ENCODE measurements around the gene NCBP3. TPM values are rescaled to one million over a fixed set of nuclear protein-coding genes. Genes with fewer than 3 reads are reported as not detected.

NCBP3 gene
- total RNA-seq: 24.5 TPM

- DNase-seq: peak; percentile 91
Measured at GRCh38 chr17:3845621-3846436, at the start of gene NCBP3. Gene NCBP3 (minus strand): TSS chr17:3846246. CDS start chr17:3846223, 23 bp downstream.

- DNase-seq: no peak
Measured at GRCh38 chr17:3895354-3895753, 49.3 kb upstream of the NCBP3 start.

GRCh38 chr17:3894911-3895343, 48.9 kb upstream of the NCBP3 start:
- DNase-seq: no peak

- no peak for DNase-seq
Measured at GRCh38 chr17:3894188-3894587, 48.1 kb upstream of the NCBP3 start.

- no peak for DNase-seq
Measured at GRCh38 chr17:3893720-3894116, 47.7 kb upstream of the NCBP3 start.

- DNase-seq: peak; percentile 79
Measured at GRCh38 chr17:3893003-3893719, 47.1 kb upstream of the NCBP3 start, which contains the start of gene CAMKK1. Gene CAMKK1 (minus strand): TSS chr17:3893053. CDS start chr17:3885687, 7,366 bp downstream.

- peak; percentile 74 for DNase-seq
Measured at GRCh38 chr17:3892095-3892998, 46.3 kb upstream of the NCBP3 start.

- DNase-seq: no peak
Measured at GRCh38 chr17:3891626-3892094, 45.6 kb upstream of the NCBP3 start.

- DNase-seq: no peak
Measured at GRCh38 chr17:3890878-3891219, 44.8 kb upstream of the NCBP3 start.

GRCh38 chr17:3890082-3890877, 44.2 kb upstream of the NCBP3 start:
- peak; percentile 56 for DNase-seq

- no peak for DNase-seq
Measured at GRCh38 chr17:3889325-3890012, 43.4 kb upstream of the NCBP3 start.

GRCh38 chr17:3888343-3889171, 42.5 kb upstream of the NCBP3 start:
- peak; percentile 65 for DNase-seq

- DNase-seq: no peak
Measured at GRCh38 chr17:3887804-3888203, 41.8 kb upstream of the NCBP3 start.

- DNase-seq: no peak
Measured at GRCh38 chr17:3887394-3887793, 41.3 kb upstream of the NCBP3 start.

- no peak for DNase-seq
Measured at GRCh38 chr17:3886776-3887175, 40.7 kb upstream of the NCBP3 start.

- DNase-seq: no peak
Measured at GRCh38 chr17:3885970-3886369, 39.9 kb upstream of the NCBP3 start.

- no peak for DNase-seq
Measured at GRCh38 chr17:3885271-3885670, 39.2 kb upstream of the NCBP3 start.

- no peak for DNase-seq
Measured at GRCh38 chr17:3884188-3884587, 38.1 kb upstream of the NCBP3 start.

- DNase-seq: no peak
Measured at GRCh38 chr17:3882276-3882675, 36.2 kb upstream of the NCBP3 start.

GRCh38 chr17:3880983-3881382, 34.9 kb upstream of the NCBP3 start:
- DNase-seq: no peak
